Stimulated activated memory B cell treated with anti-CD40 and anti-IgM and Interleukin-4, amounts not matched to agents 10 μg/mL and 1 μg/mL and 100 μg/mL, for 72 hours (primary cell): ENCODE data around the gene WDR86.

ENCODE experiments used
- ATAC-seq: fragments of 150-1000 bp; cut with Tn5 transposase; 2 replicates; pipeline ENCODE4 v1.10.0; 2021
- H3K27ac Mint-ChIP-seq: one replicate; pipeline ENCODE4 v1.8.0; 2022; ENCODE audit warnings: mild to moderate bottlenecking, mixed read lengths
- H3K27me3 Mint-ChIP-seq: one replicate; pipeline ENCODE4 v1.8.0; 2022; ENCODE audit warnings: mixed read lengths
- H3K36me3 Mint-ChIP-seq: one replicate; pipeline ENCODE4 v1.8.0; 2022; ENCODE audit warnings: mixed read lengths
- H3K4me1 Mint-ChIP-seq: one replicate; pipeline ENCODE4 v1.8.0; 2022; ENCODE audit warnings: mixed read lengths
- H3K4me3 Mint-ChIP-seq: one replicate; pipeline ENCODE4 v1.8.0; 2022; ENCODE audit warnings: mild to moderate bottlenecking, moderate library complexity, mixed read lengths
- H3K9me3 Mint-ChIP-seq: one replicate; pipeline ENCODE4 v1.8.0; 2022; ENCODE audit warnings: mixed read lengths

Gene WDR86

DNA sequence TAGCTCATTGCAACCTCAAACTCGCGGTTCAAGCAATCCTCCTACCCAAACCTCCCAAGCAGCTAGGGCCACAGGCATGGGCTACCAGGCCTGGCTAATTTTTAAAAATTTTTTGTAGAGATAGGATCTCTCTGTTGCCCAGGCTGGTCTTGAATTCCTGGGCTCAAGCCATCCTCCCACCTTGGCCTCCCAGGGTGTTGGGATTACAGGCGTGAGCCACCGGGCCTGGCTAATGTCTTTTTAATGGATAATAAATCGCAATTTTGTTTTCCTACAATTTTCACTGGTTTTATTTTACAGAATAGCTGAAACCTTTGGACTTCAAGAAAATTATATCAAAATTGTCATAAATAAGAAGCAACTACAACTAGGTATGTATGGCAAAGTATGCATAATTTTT is 57.3 kb downstream of the WDR86 start:
- no peak for ATAC-seq
- peaks cover 48% of the 10 kb centered on the region for H3K4me1 Mint-ChIP-seq
- no peak overlapping the region for H3K4me3 Mint-ChIP-seq
- peaks cover 48% of the 10 kb centered on the region for H3K36me3 Mint-ChIP-seq
- peak overlapping the region; percentile 93 for H3K27ac Mint-ChIP-seq
- H3K9me3 Mint-ChIP-seq: no peaks in the 10 kb centered on the region
- H3K27me3 Mint-ChIP-seq: no peaks in the 10 kb centered on the region

DNA sequence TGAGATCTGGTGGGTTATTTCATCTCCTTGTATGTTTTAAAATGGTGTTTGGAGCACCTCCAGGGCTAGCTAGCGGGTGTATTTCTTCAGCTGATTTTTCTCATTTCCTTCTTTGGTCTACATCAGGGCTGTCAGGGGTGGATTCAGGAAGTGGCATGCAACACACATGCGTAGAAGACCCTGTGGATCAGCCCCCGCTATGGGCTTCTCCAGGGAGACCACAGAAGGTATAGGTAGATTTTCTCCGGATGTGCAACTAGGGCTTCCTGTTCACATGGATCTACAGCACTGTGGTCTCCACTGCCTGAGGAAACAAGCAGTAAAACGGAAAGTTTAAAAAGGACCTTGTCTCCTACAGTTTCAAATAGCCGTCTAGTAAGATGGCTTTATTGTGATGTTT is 57.9 kb downstream of the WDR86 start:
- ATAC-seq: peak; percentile 54
- H3K4me3 Mint-ChIP-seq: peak overlapping the region; percentile 57
- H3K4me1 Mint-ChIP-seq: peaks cover 48% of the 10 kb centered on the region
- peaks cover 44% of the 10 kb centered on the region for H3K36me3 Mint-ChIP-seq
- no peaks in the 10 kb centered on the region for H3K9me3 Mint-ChIP-seq
- peak overlapping the region; percentile 93 for H3K27ac Mint-ChIP-seq
- no peaks in the 10 kb centered on the region for H3K27me3 Mint-ChIP-seq

GRCh38 chr7:151351027-151351426 is 58.8 kb downstream of the WDR86 start:
- H3K27me3 Mint-ChIP-seq: no peaks in the 10 kb centered on the region
- H3K36me3 Mint-ChIP-seq: peaks cover 39% of the 10 kb centered on the region
- peaks cover 53% of the 10 kb centered on the region for H3K4me1 Mint-ChIP-seq
- H3K27ac Mint-ChIP-seq: peak overlapping the region; percentile 93
- no peak for ATAC-seq
- no peaks in the 10 kb centered on the region for H3K9me3 Mint-ChIP-seq
- H3K4me3 Mint-ChIP-seq: peak overlapping the region; percentile 36

DNA sequence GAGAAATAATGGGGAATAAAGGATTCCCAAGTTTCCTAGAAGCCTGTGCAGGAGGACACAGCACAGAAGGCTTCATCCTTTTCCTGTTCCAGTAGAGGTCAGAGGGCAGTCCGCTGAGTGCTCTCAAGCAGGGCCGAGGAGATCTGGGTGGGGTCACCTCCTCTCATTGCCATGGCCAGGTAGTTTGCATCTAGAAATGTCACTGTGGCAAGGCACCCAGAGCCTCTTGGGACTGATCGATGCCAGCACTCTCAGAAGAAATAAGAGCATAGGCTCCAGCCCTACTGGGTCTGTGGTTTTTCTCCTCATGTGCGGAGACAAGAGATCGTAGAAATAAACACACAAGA is 60.4 kb downstream of the WDR86 start:
- Mint-ChIP-seq H3K4me1 (peaks cover 59% of the 10 kb centered on the region), H3K27me3 (no peaks in the 10 kb centered on the region), H3K4me3 (peak overlapping the region; percentile 90), H3K9me3 (no peaks in the 10 kb centered on the region), H3K27ac (peak overlapping the region; percentile 93), H3K36me3 (peaks cover 35% of the 10 kb centered on the region)
- ATAC-seq: peak; percentile 90

DNA sequence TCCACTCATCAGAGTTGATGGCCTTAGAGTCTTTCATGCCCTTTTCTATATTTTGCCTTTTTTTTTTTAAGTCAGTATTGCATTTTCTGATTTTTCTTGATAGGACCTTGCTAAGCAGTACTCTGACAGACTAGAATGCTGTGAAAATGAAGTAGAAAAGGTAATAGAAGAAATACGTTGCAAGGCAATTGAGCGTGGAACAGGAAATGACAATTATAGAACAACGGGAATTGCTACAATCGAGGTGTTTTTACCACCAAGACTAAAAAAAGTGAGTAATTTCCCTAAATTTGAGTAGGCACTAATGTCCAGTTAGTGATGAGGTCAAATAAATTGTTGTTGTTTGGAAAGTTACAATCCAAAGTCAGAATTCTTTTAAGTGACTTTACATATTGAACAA is 60.9 kb downstream of the WDR86 start:
- Mint-ChIP-seq H3K4me3 (peak overlapping the region; percentile 90), H3K36me3 (peaks cover 30% of the 10 kb centered on the region), H3K4me1 (peaks cover 59% of the 10 kb centered on the region), H3K27ac (peak overlapping the region; percentile 93), H3K9me3 (no peaks in the 10 kb centered on the region), H3K27me3 (no peaks in the 10 kb centered on the region)
- ATAC-seq: no peak

DNA sequence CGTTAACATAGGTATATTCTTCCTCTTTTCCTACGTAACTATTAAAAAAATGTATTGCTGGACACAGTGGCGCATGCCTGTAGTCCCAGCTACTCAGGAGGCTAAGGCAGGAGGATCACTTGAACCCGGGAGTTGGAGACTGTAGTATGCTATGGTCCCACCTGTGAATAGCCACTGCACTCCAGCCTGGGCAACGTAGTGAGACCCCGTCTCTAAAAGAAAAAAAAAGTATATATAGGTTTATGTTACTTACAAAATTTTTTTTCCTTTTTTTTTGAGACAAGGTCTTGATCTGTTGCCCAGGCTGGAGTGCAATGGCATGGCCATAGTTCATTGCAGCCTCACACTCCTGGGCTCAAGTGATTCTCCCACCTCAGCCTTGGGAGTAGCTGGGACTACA is 62.6 kb downstream of the WDR86 start:
- H3K36me3 Mint-ChIP-seq: peaks cover 26% of the 10 kb centered on the region
- H3K4me1 Mint-ChIP-seq: peaks cover 60% of the 10 kb centered on the region
- no peaks in the 10 kb centered on the region for H3K9me3 Mint-ChIP-seq
- no peaks in the 10 kb centered on the region for H3K27me3 Mint-ChIP-seq
- no peak for ATAC-seq
- no peak overlapping the region for H3K4me3 Mint-ChIP-seq
- H3K27ac Mint-ChIP-seq: no peak overlapping the region

- peak overlapping the region; percentile 28 for H3K27ac Mint-ChIP-seq
- no peaks in the 10 kb centered on the region for H3K27me3 Mint-ChIP-seq
- no peak overlapping the region for H3K4me3 Mint-ChIP-seq
- H3K36me3 Mint-ChIP-seq: peaks cover 26% of the 10 kb centered on the region
- H3K4me1 Mint-ChIP-seq: peaks cover 52% of the 10 kb centered on the region
- ATAC-seq: no peak
- no peaks in the 10 kb centered on the region for H3K9me3 Mint-ChIP-seq
Measured at GRCh38 chr7:151346470-151346769, 63.4 kb downstream of the WDR86 start.

DNA sequence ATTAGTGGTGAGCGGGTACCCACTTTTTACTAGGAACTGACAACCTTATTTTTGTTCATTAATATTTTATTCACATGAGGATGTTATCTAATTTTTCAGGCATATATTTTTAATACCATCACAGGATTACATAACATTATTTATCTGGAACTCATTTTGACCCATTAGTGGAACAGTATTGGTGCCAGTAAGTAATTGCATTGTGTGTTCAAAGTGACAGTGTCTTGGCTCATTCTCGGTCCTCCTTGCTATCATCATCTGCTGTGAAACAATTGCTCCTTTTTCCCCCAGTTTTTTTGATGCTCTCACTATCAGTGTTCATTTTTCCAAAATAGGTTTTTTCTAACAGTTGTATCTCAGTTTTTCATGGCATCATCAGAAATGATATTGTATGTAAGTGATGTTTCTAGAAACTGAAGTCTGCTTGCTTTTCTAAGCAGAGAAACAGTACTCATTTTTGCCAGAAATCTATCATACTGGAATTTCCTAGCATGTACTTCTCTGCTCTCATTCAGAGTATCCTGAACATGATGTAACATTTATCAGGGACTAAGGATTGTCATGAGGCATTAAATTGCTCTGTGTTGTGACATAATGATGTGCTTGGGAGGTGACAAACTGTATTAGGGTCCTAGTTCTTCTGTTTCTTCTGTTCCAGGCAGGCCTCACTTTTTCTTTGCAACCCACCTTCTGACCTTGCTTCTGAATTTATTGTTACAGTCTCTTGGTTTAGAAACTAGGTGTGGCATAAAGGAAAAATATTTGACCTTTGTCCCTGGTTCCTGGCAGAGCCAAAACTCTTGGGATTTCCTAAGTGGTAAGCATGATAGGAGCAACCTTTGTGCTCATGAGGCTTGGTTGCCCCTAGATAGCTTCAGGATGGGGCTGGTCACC is 64.0 kb downstream of the WDR86 start:
- Mint-ChIP-seq H3K27me3 (no peaks in the 10 kb centered on the region), H3K9me3 (no peaks in the 10 kb centered on the region), H3K4me1 (peaks cover 51% of the 10 kb centered on the region), H3K4me3 (no peak overlapping the region), H3K36me3 (peaks cover 26% of the 10 kb centered on the region), H3K27ac (peak overlapping the region; percentile 28)
- ATAC-seq: no peak

GRCh38 chr7:151343516-151343915 is 66.3 kb downstream of the WDR86 start:
- H3K4me1 Mint-ChIP-seq: peaks cover 56% of the 10 kb centered on the region
- peaks cover 2% of the 10 kb centered on the region for H3K9me3 Mint-ChIP-seq
- ATAC-seq: no peak
- H3K36me3 Mint-ChIP-seq: peaks cover 32% of the 10 kb centered on the region
- H3K27me3 Mint-ChIP-seq: no peaks in the 10 kb centered on the region
- H3K27ac Mint-ChIP-seq: peak overlapping the region; percentile 88
- peak overlapping the region; percentile 55 for H3K4me3 Mint-ChIP-seq

DNA sequence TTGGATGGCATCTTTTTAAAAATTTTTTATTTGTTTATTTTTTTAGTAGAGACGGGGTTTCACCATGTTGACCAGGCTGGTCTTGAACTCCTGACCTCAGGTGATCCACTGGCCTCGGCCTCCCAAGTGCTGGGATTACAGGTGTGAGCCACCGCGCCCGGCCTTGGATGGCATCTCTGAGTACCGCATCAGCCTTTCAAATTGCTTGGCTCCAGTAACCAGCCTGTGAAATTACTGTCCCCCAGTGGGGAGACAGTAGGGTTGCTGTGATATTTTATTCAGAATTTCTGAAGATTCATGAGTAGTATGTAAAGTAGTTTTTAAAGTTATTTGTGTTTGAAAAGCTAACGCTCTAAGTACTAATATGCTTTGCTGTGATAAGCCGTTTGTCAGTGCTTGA is 67.0 kb downstream of the WDR86 start:
- Mint-ChIP-seq H3K27ac (peak overlapping the region; percentile 88), H3K36me3 (peaks cover 27% of the 10 kb centered on the region), H3K27me3 (no peaks in the 10 kb centered on the region), H3K4me1 (peaks cover 49% of the 10 kb centered on the region), H3K9me3 (peaks cover 2% of the 10 kb centered on the region), H3K4me3 (peak overlapping the region; percentile 83)
- no peak for ATAC-seq

DNA sequence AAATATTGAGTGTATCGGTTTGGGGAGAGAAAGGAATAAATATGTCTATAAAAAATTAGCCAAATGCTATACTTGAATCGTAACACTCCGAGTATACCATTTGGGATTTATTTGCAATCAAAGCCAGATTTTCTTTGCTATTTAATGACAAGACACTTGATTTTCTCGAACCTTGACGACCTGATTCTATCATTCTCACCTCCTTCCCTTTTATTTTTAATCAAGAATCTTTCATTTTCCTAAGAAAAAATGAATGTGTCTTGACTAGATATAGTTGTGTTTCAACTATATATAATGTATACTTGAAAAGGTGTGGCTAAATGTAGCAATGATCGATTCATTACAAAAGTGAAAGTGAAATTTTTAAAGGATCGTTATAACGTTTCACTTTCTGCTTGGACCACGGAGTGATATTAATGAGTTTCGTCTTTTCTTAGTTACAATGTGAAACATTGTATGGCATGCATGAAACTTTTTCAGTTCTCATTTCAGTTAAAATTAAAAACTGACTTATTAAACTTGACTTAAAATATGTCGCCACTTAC is 67.7 kb downstream of the WDR86 start:
- Mint-ChIP-seq H3K4me1 (peaks cover 47% of the 10 kb centered on the region), H3K27me3 (no peaks in the 10 kb centered on the region), H3K9me3 (peaks cover 2% of the 10 kb centered on the region), H3K27ac (peak overlapping the region; percentile 88), H3K4me3 (peak overlapping the region; percentile 83), H3K36me3 (peaks cover 24% of the 10 kb centered on the region)
- ATAC-seq: peak; percentile 61

DNA sequence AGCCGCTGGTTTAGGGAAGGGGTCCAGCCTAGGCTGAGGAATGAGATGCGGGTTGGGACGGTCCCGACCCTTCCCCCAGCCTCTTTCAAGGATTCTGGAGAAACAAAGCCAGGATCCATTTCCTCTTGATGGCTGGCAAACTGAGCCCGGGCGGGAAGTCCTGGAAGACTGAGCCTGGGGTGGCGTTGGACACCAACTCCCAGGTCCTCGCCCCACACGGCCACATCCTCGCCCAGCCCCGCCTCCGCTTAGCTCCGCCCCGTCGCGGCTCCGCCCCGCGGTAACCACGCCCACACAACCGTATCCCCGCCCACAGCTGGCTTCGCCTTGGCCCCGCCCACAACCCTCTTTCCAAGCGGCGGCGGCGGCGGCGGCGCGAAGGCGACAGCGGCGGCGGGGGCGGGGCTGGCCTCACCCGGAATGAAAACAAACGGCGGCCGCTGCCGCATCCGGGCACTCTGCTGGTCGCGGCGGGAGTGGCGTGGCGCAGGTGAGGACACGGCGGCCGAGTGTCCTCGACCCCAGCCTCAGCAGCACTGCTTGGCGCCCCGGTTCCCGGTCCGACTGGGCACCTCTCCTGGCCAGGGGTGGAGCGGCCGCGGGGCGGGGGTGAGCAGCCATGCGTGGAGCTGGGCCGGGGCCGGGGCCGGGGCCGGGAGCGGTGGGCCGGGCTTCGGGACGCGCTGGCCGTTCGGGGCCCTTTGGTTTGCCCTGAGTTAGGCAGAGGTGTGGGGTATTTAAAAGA is 68.3 kb downstream of the WDR86 start, which contains the start of gene NUB1:
TSS of gene NUB1 (plus strand) at position 456 of the 745 bp plus-strand sequence. CDS start 3,538 bp downstream, outside the sequence.
- H3K27me3 Mint-ChIP-seq: no peaks in the 10 kb centered on the region
- ATAC-seq: peak; percentile 91
- H3K4me3 Mint-ChIP-seq: peak within 1 kb of the TSS; percentile 83
- H3K9me3 Mint-ChIP-seq: peaks cover 2% of the 10 kb centered on the region
- H3K36me3 Mint-ChIP-seq: peaks cover 24% of the 10 kb centered on the region
- H3K4me1 Mint-ChIP-seq: peaks cover 52% of the 10 kb centered on the region
- peak within 1 kb of the TSS; percentile 88 for H3K27ac Mint-ChIP-seq

DNA sequence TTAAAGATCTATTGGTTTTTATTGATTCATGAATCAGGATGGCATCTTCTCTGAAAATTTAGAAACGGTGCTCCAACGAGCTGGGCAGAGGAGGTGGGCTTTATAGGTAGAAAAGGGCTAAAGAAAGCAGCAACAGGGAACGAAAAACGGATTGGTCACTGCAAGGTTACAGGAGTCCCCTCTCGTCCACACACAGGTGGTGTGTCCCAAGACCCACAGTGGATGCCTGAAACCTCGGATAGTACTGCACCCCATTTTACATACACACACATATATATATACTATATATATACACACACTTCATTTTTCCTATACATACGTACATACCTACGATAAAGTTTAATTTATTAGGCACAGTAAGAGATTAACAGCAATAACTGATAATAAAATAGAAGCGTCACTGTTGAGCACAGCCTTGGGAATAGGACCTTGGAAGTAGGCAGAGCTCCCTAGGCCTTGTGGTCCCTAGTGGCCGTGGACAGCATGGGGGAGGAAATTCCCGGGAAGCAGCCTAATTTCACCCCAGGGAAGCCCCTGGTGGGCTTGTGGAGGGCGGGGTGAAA is 69.0 kb downstream of the WDR86 start:
- Mint-ChIP-seq H3K36me3 (peaks cover 19% of the 10 kb centered on the region), H3K27me3 (no peaks in the 10 kb centered on the region), H3K4me1 (peaks cover 52% of the 10 kb centered on the region), H3K9me3 (peaks cover 2% of the 10 kb centered on the region), H3K4me3 (peak overlapping the region; percentile 83), H3K27ac (peak overlapping the region; percentile 88)
- no peak for ATAC-seq

DNA sequence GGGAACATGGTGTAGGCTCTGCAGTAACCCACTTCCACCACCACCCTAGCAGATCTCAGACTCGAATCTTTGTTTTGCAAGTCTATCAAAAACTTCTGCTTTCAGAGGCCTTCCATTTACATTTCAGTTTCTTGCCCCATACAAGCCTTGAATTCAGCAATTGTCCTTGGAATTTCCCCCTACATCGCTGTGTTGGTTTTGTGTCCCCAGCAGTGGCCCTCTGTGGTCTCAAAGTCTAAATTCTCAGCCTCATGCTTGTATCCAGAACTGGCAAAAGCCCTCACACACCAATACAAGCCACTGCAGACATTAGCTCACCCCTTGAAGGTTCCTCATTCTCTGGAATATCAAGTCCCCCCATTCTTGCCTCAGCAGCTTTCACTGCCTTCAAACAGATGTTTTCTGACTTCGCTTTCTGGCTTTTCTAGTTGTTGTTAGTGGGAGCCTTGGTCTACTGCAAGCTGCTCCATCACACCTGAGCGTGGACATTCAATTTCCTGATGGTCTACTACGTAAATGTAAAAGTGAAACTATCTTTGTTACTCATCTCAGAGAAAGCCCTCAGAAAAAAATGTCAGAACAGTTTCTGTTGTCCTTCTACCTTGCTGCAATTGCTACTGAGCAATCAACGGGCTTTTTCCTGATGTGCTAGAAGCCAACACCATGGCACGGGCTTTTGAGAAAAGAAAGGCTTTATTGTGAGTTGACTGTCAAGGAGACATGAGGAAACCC is 70.0 kb downstream of the WDR86 start:
- Mint-ChIP-seq H3K27ac (peak overlapping the region; percentile 88), H3K4me1 (peaks cover 53% of the 10 kb centered on the region), H3K9me3 (peaks cover 2% of the 10 kb centered on the region), H3K4me3 (peak overlapping the region; percentile 49), H3K27me3 (no peaks in the 10 kb centered on the region), H3K36me3 (peaks cover 10% of the 10 kb centered on the region)
- ATAC-seq: peak; percentile 52

DNA sequence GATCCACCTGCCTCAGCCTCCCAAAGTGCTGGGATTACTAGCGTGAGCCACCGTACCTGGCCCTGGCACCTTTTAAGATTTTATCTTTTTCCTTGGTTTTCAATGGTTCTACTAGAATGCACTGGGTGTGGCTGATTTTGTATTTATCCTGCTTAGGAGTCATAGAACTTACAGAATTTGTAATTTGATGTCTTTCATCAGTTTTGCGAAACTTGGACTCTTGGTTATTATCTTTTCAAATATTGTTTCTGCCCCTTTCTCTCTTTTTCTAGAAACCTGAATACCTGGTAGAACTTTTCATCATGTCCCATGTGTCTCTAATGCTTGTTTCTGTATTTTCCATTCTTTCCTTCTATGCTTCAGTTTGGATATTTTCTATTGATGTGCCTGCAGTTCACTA is 71.0 kb downstream of the WDR86 start:
- no peak for ATAC-seq
- H3K27me3 Mint-ChIP-seq: no peaks in the 10 kb centered on the region
- H3K27ac Mint-ChIP-seq: no peak overlapping the region
- H3K4me3 Mint-ChIP-seq: no peak overlapping the region
- peaks cover 10% of the 10 kb centered on the region for H3K36me3 Mint-ChIP-seq
- peaks cover 56% of the 10 kb centered on the region for H3K4me1 Mint-ChIP-seq
- peaks cover 2% of the 10 kb centered on the region for H3K9me3 Mint-ChIP-seq
